DOHH2 (cell line): ENCODE data around the gene MRPL38.
"Not testable (repeated sequence)": the region's sequence is repeated elsewhere in the genome, so short reads cannot be mapped to it uniquely, and the experiment has no call there.

Experiments
- H3F3A ChIP-seq: fragments of 200-600 bp; sonication (generic), shearing (Covaris generic); 2 replicates; pipeline ENCODE4 v1.6.0; 2016; ENCODE audit warnings: antibody characterized with exemption, mild to moderate bottlenecking; ENCODE audit not compliant: control insufficient read depth, insufficient read depth
- H3K27ac ChIP-seq: fragments of 200-600 bp; sonication (generic); 2 replicates; pipeline ENCODE4 v1.5.1; 2014; ENCODE audit warnings: low read depth, mild to moderate bottlenecking, low read length, moderate library complexity
- H3K27me3 ChIP-seq: fragments of 200-600 bp; sonication (generic); 2 replicates; pipeline ENCODE4 v1.6.1; 2014; ENCODE audit warnings: mild to moderate bottlenecking, low read length, mixed read lengths; ENCODE audit not compliant: control insufficient read depth
- H3K36me3 ChIP-seq: fragments of 200-600 bp; sonication (generic); 2 replicates; pipeline ENCODE4 v1.6.1; 2014; ENCODE audit warnings: mild to moderate bottlenecking, low read length, moderate library complexity, mixed read lengths; ENCODE audit not compliant: control insufficient read depth
- H3K4me1 ChIP-seq: fragments of 200-600 bp; sonication (generic); 2 replicates; pipeline ENCODE4 v1.6.1; 2014; ENCODE audit warnings: mild to moderate bottlenecking, low read length, mixed read lengths; ENCODE audit not compliant: control insufficient read depth
- H3K4me2 ChIP-seq: fragments of 200-600 bp; sonication (generic); 2 replicates; pipeline ENCODE4 v1.6.0; 2014; ENCODE audit warnings: mild to moderate bottlenecking, low read length, moderate library complexity
- H3K4me3 ChIP-seq: fragments of 200-600 bp; sonication (generic); 2 replicates; pipeline ENCODE4 v1.5.1; 2014; ENCODE audit warnings: mild to moderate bottlenecking, low read length, mixed read lengths
- H3K79me2 ChIP-seq: fragments of 200-600 bp; sonication (generic); 2 replicates; pipeline ENCODE4 v1.6.1; 2014; ENCODE audit warnings: mild to moderate bottlenecking, low read length, mixed read lengths; ENCODE audit not compliant: control insufficient read depth
- H3K9me2 ChIP-seq: fragments of 200-600 bp; sonication (generic); replicated peaks from 2 replicates; pipeline ENCODE4 v1.6.1; 2014; ENCODE audit warnings: mild to moderate bottlenecking, low read length, mixed read lengths; ENCODE audit not compliant: control insufficient read depth
- H3K9me3 ChIP-seq: fragments of 200-600 bp; sonication (generic); 2 replicates; pipeline ENCODE4 v1.6.1; 2014; ENCODE audit warnings: antibody characterized with exemption, low read length, mixed read lengths; ENCODE audit not compliant: control insufficient read depth, insufficient read depth
- H4K20me1 ChIP-seq: fragments of 200-600 bp; sonication (generic); 2 replicates; pipeline ENCODE4 v1.6.0; 2014; ENCODE audit warnings: low read depth, mild to moderate bottlenecking, antibody characterized with exemption, low read length, moderate library complexity; ENCODE audit not compliant: control insufficient read depth, insufficient read depth
- EZH2phosphoT487 ChIP-seq: fragments of 200-600 bp; sonication (generic); IDR thresholded peaks from 2 replicates; pipeline ENCODE4 v1.6.1; 2017; ENCODE audit warnings: borderline replicate concordance, mild to moderate bottlenecking, antibody characterized with exemption, low read length, moderate library complexity, mixed read lengths
- TF ChIP-seq, protein P1 (sequence below): fragments of 200-600 bp; sonication (generic); IDR thresholded peaks from one replicate; pipeline ENCODE4 v1.5.1; 2014; ENCODE audit warnings: antibody characterized with exemption, mild to moderate bottlenecking, low read depth, low read length; ENCODE audit not compliant: poor library complexity, severe bottlenecking

Gene MRPL38

DNA sequence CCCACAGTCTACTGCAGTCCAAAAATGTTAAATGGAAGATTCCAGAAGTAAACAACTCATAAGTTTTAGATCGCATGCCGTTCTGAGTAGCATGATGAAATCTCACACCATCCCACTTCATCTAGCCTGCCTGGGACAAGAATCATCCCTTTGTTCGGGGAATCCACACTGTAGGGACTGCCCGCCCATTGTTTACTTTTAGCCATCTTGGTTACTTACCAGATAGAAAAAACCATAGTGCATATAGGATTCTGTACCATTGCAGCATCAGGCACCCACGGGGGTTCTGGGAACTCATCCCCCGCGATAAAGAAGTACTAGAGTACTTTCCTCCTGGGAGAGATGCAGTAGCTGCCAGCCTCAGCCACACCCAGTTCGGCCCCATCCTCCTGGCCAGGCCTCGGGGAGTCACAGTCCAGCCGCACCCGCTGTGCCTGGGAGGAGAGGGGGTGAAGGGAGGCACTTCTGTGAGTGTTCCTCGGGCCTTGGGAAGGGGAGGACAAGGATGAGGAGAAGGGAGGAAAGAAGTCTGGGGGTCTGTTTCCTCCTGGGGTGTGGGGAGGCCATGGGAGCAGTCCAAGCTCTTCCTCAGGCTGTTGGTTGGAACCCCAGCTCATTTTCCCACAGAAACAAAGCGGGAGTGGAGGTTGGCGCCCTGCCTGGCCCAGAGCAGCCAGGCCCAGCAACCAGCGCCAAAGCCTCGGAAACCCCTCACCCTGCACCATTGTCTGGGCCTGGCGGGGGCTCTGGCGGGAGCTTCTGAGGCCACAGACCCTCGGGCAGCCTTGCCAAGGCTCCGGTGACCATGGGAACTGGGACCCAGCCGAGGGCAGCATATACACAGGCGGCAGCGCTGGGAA lies 35.2 kb downstream of the MRPL38 start:
- TF ChIP-seq, protein P1, sequence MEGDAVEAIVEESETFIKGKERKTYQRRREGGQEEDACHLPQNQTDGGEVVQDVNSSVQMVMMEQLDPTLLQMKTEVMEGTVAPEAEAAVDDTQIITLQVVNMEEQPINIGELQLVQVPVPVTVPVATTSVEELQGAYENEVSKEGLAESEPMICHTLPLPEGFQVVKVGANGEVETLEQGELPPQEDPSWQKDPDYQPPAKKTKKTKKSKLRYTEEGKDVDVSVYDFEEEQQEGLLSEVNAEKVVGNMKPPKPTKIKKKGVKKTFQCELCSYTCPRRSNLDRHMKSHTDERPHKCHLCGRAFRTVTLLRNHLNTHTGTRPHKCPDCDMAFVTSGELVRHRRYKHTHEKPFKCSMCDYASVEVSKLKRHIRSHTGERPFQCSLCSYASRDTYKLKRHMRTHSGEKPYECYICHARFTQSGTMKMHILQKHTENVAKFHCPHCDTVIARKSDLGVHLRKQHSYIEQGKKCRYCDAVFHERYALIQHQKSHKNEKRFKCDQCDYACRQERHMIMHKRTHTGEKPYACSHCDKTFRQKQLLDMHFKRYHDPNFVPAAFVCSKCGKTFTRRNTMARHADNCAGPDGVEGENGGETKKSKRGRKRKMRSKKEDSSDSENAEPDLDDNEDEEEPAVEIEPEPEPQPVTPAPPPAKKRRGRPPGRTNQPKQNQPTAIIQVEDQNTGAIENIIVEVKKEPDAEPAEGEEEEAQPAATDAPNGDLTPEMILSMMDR, result no peak
- TF ChIP-seq EZH2phosphoT487, result no peak
- no peak overlapping the region for H3K4me3 ChIP-seq

GRCh38 chr17:75868730-75869281 lies 35.9 kb downstream of the MRPL38 start:
- H3K9me3 ChIP-seq, H3K4me3 ChIP-seq, H3K27ac ChIP-seq, H3K79me2 ChIP-seq, H3K4me2 ChIP-seq, H4K20me1 ChIP-seq, H3K27me3 ChIP-seq, H3K9me2 ChIP-seq, H3K36me3 ChIP-seq, H3F3A ChIP-seq: not testable (repeated sequence)
- peaks cover 12% of the 10 kb centered on the region for H3K4me1 ChIP-seq

More for the DNA sequence above, 35.2 kb downstream of the MRPL38 start:
- H3K27me3 ChIP-seq, result no peaks in the 10 kb centered on the region; the same call in 1 of the 2 replicates
- no peaks in the 10 kb centered on the region for H4K20me1 ChIP-seq
- H3K9me3 ChIP-seq, result no peaks in the 10 kb centered on the region
- H3F3A ChIP-seq, result no peaks in the 10 kb centered on the region
- H3K27ac ChIP-seq, result no peak overlapping the region
- no peak overlapping the region for H3K4me2 ChIP-seq
- no peaks in the 10 kb centered on the region for H3K79me2 ChIP-seq
- H3K4me1 ChIP-seq, result peaks cover 5% of the 10 kb centered on the region
- no peaks in the 10 kb centered on the region for H3K9me2 ChIP-seq
- H3K36me3 ChIP-seq, result no peaks in the 10 kb centered on the region; the same call in 1 of the 2 replicates

GRCh38 chr17:75865404-75866188 lies 39.1 kb downstream of the MRPL38 start:
- H3K27ac ChIP-seq, H3K4me3 ChIP-seq, H3F3A ChIP-seq, H3K9me2 ChIP-seq, H3K4me2 ChIP-seq, H4K20me1 ChIP-seq, H3K36me3 ChIP-seq, H3K9me3 ChIP-seq, H3K79me2 ChIP-seq, H3K27me3 ChIP-seq: not testable (repeated sequence)
- H3K4me1 ChIP-seq, result peaks cover 13% of the 10 kb centered on the region

DNA sequence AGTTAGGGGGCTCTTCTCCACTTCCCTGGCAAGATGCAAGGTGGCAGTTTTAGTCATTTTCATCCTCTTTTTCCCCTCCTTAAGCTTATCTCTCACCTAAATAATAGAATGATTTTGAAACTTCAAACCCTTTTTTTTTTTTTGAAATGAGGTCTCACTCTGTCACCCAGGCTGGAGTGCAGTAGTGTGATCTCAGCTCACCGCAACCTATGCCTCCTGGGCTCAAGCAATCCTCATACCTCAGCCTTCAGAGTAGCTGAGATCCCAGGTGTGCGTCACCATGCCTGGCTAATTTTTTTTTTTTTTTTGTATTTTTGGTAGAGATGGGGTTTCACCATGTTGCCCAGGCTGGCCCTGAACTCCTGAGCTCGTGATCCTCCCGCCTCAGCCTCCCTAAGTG lies 39.8 kb downstream of the MRPL38 start:
- not testable (repeated sequence) for H4K20me1 ChIP-seq, H3K27me3 ChIP-seq, H3K9me2 ChIP-seq, H3K36me3 ChIP-seq, H3K9me3 ChIP-seq, H3K27ac ChIP-seq, H3K4me3 ChIP-seq, H3F3A ChIP-seq, H3K79me2 ChIP-seq
- H3K4me2 ChIP-seq, result peak overlapping the region; percentile 58
- peaks cover 13% of the 10 kb centered on the region for H3K4me1 ChIP-seq
